Body of pancreas (tissue), 4 donors: ENCODE data around the gene HOTAIR. TPM values are rescaled to one million over a fixed set of nuclear protein-coding genes. Genes with fewer than 3 reads are reported as not detected.

Experiments used
- ATAC-seq: fragments of 150-250 bp; one replicate; pipeline ENCODE4 v1.9.1; 2016
- DNase-seq, 4 donors: peaks; one replicate each; pipeline ENCODE4 v3.0.0-alpha.2; 2019
- H3K27ac ChIP-seq, 4 donors: fragments of 200-600 bp; sonication (generic); 1 replicate in 3 of 4; 2 replicates in 1 of 4; pipeline versions ENCODE4 v1.5.1 to v1.6.1; 2016 to 2019; ENCODE audit warnings: mild to moderate bottlenecking in 1 of 4, mixed read lengths in 1 of 4, moderate library complexity in 1 of 4
- H3K27me3 ChIP-seq, 2 donors: fragments of 200-600 bp; sonication (generic); one replicate each; pipeline ENCODE4 v1.6.0; 2016; ENCODE audit warnings: mild to moderate bottlenecking in 1 of 2
- H3K36me3 ChIP-seq, 2 donors: fragments of 200-600 bp; sonication (generic); replicated peaks in 1 of 2; 2 replicates each; pipeline ENCODE4 v1.5.1; 2016; ENCODE audit warnings: low read depth in 2 of 2; ENCODE audit not compliant: insufficient read depth in 1 of 2
- H3K4me1 ChIP-seq: fragments of 200-600 bp; sonication (generic); one replicate; pipeline ENCODE4 v1.6.0; 2016
- H3K4me3 ChIP-seq, 2 donors: fragments of 200-600 bp; sonication (generic); 1 replicate in 1 of 2; 2 replicates in 1 of 2; pipeline ENCODE4 v1.5.1; 2016 to 2019
- H3K9me3 ChIP-seq, 3 donors: fragments of 200-600 bp; sonication (generic); 1 replicate in 2 of 3; 2 replicates in 1 of 3; pipeline ENCODE4 v1.5.1; 2016
- CTCF ChIP-seq, 7 experiments: fragments of 450-650 bp in 4 of 7; fragments of 200-600 bp in 3 of 7; sonication (generic) in 3 of 7; IDR thresholded peaks; one replicate each; pipeline ENCODE4 v1.5.1; 2016 to 2019; ENCODE audit warnings: antibody characterized with exemption in 7 of 7
- POLR2A ChIP-seq, 3 donors: fragments of 450-650 bp; IDR thresholded peaks; one replicate each; pipeline ENCODE4 v1.6.1; 2016; ENCODE audit warnings: antibody characterized with exemption in 3 of 3, mild to moderate bottlenecking in 2 of 3
- WGBS, 2 donors: methylation state at CpG; one replicate each; pipeline ENCODE4 v1.1.5; 2017; 5-methylcytosine and 5-hydroxymethylcytosine counted together
- intact Hi-C: fragments of 100-400 bp; cut with DNase I; formaldehyde crosslinking; loops from one replicate; pipeline ENCODE4 v1.15.1; 2023
- total RNA-seq, 2 donors: library from RNA; depleted of rRNA; stranded (reverse); fragments of >200 nt; gene quantifications; one replicate each; pipeline ENCODE4 v1.1.0, GENCODE V29; 2016

The HOTAIR gene
- total RNA-seq, 2 donors from 2014 or later: not detected

- DNase-seq: no peak
- Histone ChIP-seq H3K36me3 (no peaks in the 10 kb centered on the region), H3K27me3 (peaks cover 0 to 69% of the 10 kb centered on the region in 2 donors), H3K27ac (no peak overlapping the region), H3K4me1 (peaks cover 18% of the 10 kb centered on the region), H3K4me3 (no peak overlapping the region), H3K9me3 (no peaks in the 10 kb centered on the region)
- WGBS, 2 donors: 7 to 11% methylated on average over 15 of the region's 15 CpGs
- intact Hi-C loops: no loop called here
- no peak for ATAC-seq
- TF ChIP-seq CTCF (IDR thresholded peaks at IDR 0.05): no peak
- no peak for TF ChIP-seq POLR2A (IDR thresholded peaks at IDR 0.05)
Observed at GRCh38 chr12:53978477-53979356, 4.0 kb upstream of the HOTAIR start.

GRCh38 chr12:53977596-53978445, 3.1 kb upstream of the HOTAIR start:
- no peak for DNase-seq
- H3K4me1 ChIP-seq: peaks cover 22% of the 10 kb centered on the region
- H3K27ac ChIP-seq: no peak overlapping the region
- ATAC-seq: no peak
- H3K4me3 ChIP-seq: no peak overlapping the region
- 3 to 7% methylated on average over 11 of the region's 11 CpGs for WGBS, 2 donors
- TF ChIP-seq CTCF (IDR thresholded peaks at IDR 0.05) (no peak), POLR2A (IDR thresholded peaks at IDR 0.05) (no peak)
- H3K27me3 ChIP-seq: peaks cover 3 to 69% of the 10 kb centered on the region in 2 donors
- H3K9me3 ChIP-seq: no peaks in the 10 kb centered on the region
- no peaks in the 10 kb centered on the region for H3K36me3 ChIP-seq
- intact Hi-C loops: no loop called here

GRCh38 chr12:53976823-53977595, 2.3 kb upstream of the HOTAIR start:
- no peak for TF ChIP-seq POLR2A (IDR thresholded peaks at IDR 0.05)
- TF ChIP-seq CTCF (IDR thresholded peaks at IDR 0.05): no peak
- H3K4me3 ChIP-seq: no peak overlapping the region
- ATAC-seq: no peak
- 8 to 12% methylated on average over 9 of the region's 9 CpGs for WGBS, 2 donors
- H3K27me3 ChIP-seq: peaks cover 3 to 67% of the 10 kb centered on the region in 2 donors
- H3K4me1 ChIP-seq: peaks cover 22% of the 10 kb centered on the region
- no peaks in the 10 kb centered on the region for H3K9me3 ChIP-seq
- intact Hi-C loops: no loop called here
- no peaks in the 10 kb centered on the region for H3K36me3 ChIP-seq
- H3K27ac ChIP-seq: no peak overlapping the region
- no peak for DNase-seq

GRCh38 chr12:53976172-53976822, 1.5 kb upstream of the HOTAIR start:
- H3K27me3 ChIP-seq: peaks cover 3 to 68% of the 10 kb centered on the region in 2 donors
- no peak for DNase-seq
- 17 to 21% methylated on average over 21 of the region's 21 CpGs for WGBS, 2 donors

More at GRCh38 chr12:53976172-53976822, 1.5 kb upstream of the HOTAIR start:
- intact Hi-C loops: no loop called here
- H3K4me3 ChIP-seq: no peak overlapping the region
- peaks cover 22% of the 10 kb centered on the region for H3K4me1 ChIP-seq
- no peaks in the 10 kb centered on the region for H3K36me3 ChIP-seq
- no peaks in the 10 kb centered on the region for H3K9me3 ChIP-seq
- no peak overlapping the region for H3K27ac ChIP-seq
- TF ChIP-seq CTCF (IDR thresholded peaks at IDR 0.05) (no peak), POLR2A (IDR thresholded peaks at IDR 0.05) (no peak)
- no peak for ATAC-seq
